Fibroblast of peridontal ligament (primary cell): Measurements from ENCODE around the gene MYL7.
"Not testable (repeated sequence)": the region's sequence is repeated elsewhere in the genome, so short reads cannot be mapped to it uniquely, and the experiment has no call there.

Experiments
- DNase-seq: peaks from one replicate; pipeline ENCODE4 v3.0.0-alpha.2; 2010; ENCODE audit errors: extremely low read depth

Gene MYL7

GRCh38 chr7:44141221-44141850, at the start of gene MYL7:
Gene MYL7, minus strand, starts transcription at chr7:44141332. Its CDS starts 27 bp downstream, at chr7:44141305.
- no peak for DNase-seq

- DNase-seq: no peak
Observed at GRCh38 chr7:44189993-44190872, 49.1 kb upstream of the MYL7 start.

GRCh38 chr7:44189286-44189992, 48.3 kb upstream of the MYL7 start, which contains the start of gene GCK:
Gene GCK, minus strand, starts transcription at chr7:44189439. Its CDS starts 486 bp downstream, at chr7:44188953.
- DNase-seq: no peak

- DNase-seq: no peak
Observed at GRCh38 chr7:44188480-44189225, 47.5 kb upstream of the MYL7 start.

GRCh38 chr7:44187636-44188416, 46.7 kb upstream of the MYL7 start:
- DNase-seq: no peak

GRCh38 chr7:44186736-44187135, 45.6 kb upstream of the MYL7 start:
- DNase-seq: no peak

- no peak for DNase-seq
Observed at GRCh38 chr7:44185729-44186128, 44.6 kb upstream of the MYL7 start.

- DNase-seq: no peak
Observed at GRCh38 chr7:44184873-44185446, 43.8 kb upstream of the MYL7 start.

- DNase-seq: peak; percentile 56
Observed at GRCh38 chr7:44184206-44184872, 43.2 kb upstream of the MYL7 start.

GRCh38 chr7:44183386-44183785, 42.3 kb upstream of the MYL7 start:
- DNase-seq: no peak

GRCh38 chr7:44182827-44183226, 41.7 kb upstream of the MYL7 start:
- no peak for DNase-seq

- no peak for DNase-seq
Observed at GRCh38 chr7:44180631-44181030, 39.5 kb upstream of the MYL7 start.

- no peak for DNase-seq
Observed at GRCh38 chr7:44177570-44178131, 36.5 kb upstream of the MYL7 start.

- no peak for DNase-seq
Observed at GRCh38 chr7:44176486-44176885, 35.4 kb upstream of the MYL7 start.

- no peak for DNase-seq
Observed at GRCh38 chr7:44175730-44176129, 34.6 kb upstream of the MYL7 start.

GRCh38 chr7:44174694-44174948, 33.5 kb upstream of the MYL7 start:
- not testable (repeated sequence) for DNase-seq

- DNase-seq: no peak
Observed at GRCh38 chr7:44173911-44174693, 33.0 kb upstream of the MYL7 start.

- DNase-seq: no peak
Observed at GRCh38 chr7:44172803-44173424, 31.8 kb upstream of the MYL7 start.

- DNase-seq: no peak
Observed at GRCh38 chr7:44172352-44172751, 31.2 kb upstream of the MYL7 start.
